ENCODE results near the gene CBLN3.
"Not testable (repeated sequence)": the region's sequence is repeated elsewhere in the genome, so short reads cannot be mapped to it uniquely, and the experiment has no call there.

The CBLN3 gene

GRCh38 chr14:24403294-24403998 is 26.0 kb downstream of the CBLN3 start:
- no peak for DNase-seq (ENCODE audit: low read depth in 2 of 2)

DNA sequence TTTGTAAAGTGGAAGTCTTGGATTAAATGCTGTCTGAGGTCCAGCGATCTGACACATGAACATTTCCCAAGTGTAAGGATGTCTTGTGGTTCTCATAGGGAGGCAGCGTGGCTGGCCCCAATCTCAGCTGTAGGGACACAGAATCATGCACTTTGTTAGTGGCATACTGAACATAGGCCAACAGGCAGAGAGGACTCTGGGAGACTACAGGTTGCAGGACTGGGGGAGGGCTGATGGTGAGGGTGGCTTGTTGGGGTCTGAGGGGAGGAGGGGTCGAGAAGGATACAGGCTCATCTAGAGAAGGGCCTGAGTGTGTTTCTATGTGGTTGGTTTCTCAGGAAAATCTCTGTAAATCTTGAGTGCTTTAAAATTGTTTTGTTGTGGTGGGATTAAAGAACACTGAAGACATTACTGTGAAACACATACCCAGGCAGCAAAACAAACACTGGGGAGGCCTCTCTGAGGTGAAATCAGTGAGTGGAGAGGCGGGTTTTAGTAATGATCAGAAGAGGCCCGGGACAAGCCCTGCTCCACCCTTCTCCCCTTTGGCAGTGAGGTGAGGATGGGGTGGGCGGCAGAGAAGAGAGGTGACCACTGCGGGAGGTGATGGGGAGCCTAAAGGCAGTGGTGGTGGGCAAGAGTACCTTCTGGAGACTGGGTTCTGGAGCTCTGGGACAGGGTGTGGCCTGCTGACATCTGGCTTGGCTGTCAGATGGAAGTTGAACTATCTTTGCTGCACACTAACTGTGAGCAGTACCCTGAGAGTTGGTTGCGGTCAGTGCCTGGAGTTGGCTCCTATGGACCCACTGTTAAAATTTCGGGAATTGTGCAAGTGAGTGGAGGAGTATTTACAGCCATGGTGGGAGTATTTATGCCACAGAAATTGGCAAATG is 27.4 kb downstream of the CBLN3 start:
- no peak for DNase-seq (ENCODE audit: low read depth in 2 of 2)

GRCh38 chr14:24399999-24400718 is 29.3 kb downstream of the CBLN3 start:
- no peak for DNase-seq (ENCODE audit: low read depth in 2 of 2)

GRCh38 chr14:24399447-24399822 is 30.0 kb downstream of the CBLN3 start:
- DNase-seq (ENCODE audit: low read depth in 2 of 2): no peak

- no peak for DNase-seq (ENCODE audit: low read depth in 2 of 2)
Observed at GRCh38 chr14:24398653-24399446, 30.6 kb downstream of the CBLN3 start, which contains the start of gene NYNRIN. TSS of gene NYNRIN (plus strand) at chr14:24399003. CDS start at chr14:24399247, 244 bp downstream.

DNA sequence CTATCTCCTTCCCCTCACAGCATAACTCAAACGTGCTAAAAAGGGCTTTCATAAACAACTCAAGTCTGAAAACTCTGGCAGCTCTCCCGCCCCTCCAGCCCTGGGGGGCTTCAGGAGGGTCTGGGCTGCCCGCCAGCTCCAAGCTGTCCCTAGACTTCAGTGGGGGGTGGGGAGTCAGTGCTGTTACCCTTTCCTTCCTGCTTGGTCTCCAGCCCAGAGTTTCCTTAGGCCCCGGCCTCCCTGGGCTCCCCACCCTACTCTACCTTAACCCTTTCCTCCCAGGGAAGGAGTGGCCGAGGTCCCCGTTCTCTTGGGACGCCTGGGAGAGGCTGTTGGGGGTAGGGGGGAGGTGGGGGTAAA is 31.2 kb downstream of the CBLN3 start:
- no peak for DNase-seq (ENCODE audit: low read depth in 2 of 2)

DNA sequence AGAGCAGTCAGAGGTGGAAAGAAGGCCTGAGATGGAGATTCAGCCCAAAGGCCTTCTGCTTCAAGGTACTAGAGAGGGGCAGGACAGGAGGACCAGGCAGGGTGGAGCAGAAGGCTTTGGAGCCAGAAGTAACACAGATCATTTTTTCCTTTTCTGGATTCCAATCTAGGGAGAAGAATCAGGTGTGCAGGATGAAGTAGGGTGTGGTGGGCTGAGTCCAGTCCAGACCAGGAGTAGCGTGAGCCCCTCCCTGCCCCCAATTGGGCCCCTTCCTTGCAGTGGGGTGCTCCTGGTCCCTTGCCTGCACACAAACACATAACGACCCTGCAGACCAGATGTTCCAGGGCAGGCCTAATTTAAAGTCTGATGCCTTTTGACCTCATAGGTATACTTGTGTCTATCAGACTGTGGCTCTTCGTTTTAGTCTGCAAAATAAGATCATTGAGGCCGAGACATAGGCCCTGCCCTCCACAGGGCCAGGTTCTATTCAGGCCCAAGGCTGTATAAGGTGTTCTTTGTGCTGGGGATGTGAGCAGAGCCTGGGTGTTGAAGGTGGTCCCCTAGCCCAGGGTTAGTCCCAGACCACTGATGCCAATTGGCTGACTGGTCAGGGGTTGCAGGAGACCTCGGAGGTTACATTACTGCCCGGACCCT is 31.7 kb downstream of the CBLN3 start:
- no peak for DNase-seq (ENCODE audit: low read depth in 2 of 2)

GRCh38 chr14:24395609-24396582 is 33.6 kb downstream of the CBLN3 start:
- DNase-seq (ENCODE audit: low read depth in 2 of 2): no peak

DNA sequence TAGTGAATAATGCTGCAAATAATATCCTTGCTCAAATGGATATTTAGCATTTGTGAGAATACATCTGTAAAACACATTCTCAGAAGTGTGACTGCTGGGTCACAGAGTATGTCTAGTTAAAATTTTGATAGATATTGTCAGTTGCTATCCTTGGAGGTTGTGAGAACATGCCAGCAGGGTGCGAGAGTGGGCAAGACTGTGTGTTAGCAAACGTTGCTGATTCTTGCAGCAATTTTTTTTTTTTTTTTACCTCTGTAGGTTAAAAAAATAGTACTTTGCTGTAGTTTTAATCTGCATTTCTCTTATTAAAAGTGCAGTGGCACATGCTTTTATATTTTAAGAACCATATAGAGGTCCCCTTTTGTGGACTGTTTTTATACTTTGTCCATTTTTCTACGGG is 35.2 kb downstream of the CBLN3 start:
- no peak for DNase-seq (ENCODE audit: low read depth in 2 of 2)

DNA sequence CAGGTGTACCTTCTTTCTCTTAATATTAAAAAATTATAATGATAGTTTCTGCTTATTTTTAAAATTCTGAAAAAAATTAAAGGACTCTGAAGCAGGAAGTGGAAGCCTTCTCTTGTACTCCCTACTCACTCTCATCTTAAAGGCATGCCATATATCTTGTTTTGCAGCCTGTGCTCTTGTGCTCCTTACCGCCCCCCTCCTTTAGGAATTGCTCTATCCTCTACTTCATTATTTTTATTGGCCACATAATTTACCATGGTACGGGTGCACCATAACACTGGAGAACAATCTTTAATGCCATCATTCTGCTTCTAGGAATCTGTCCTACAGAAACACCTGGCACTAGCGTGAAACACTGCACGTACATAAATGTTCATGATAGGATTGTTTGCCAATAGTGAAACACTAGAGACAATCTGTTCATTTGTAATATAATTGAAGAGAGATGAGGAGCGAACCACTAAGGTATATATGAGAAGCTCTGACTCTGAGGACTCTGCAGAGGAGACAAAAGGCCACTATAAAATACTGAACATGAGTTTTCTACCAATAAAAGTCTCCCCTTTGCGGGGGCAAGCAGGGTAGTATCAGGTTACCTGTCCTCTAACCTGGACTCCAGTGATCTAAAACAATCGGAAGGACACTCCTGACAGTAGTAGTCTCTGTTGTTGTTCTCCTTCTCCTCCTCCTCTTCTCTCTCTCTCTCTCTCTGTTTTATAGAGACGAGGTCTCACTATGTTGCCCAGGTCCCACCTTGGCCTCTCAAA is 37.0 kb downstream of the CBLN3 start:
- no peak for DNase-seq (ENCODE audit: low read depth in 2 of 2)

GRCh38 chr14:24390701-24391468 is 38.6 kb downstream of the CBLN3 start:
- no peak for DNase-seq (ENCODE audit: low read depth in 2 of 2)

DNA sequence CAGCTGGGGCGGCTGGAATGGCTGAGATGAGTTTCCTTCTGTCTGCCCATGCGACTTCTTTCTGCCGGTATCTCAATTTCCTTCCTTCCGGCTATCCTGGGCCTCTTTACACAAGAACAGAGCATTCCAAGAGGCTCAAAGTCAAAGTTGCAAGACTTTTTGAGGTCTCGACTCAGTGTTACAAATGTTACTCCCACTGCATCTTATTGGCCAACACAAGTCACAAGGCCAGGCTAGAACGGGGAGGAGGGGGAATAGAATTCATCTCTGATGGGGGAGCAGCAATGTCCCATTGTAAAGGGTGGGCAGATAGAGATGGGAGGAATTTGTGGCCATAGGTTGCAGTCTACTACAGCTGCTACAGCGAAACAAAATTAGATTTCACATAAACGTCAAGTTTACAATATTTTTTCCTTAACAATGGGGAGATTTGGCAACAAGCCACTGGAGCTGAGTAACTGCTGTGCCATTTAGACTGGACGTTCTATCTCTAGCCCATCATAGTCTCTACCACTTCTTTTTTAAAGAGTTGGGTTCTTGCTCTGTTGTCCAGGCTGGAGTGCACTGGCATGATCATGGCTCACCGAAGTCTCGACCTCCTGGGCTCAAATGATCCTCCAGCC is 40.1 kb downstream of the CBLN3 start:
- no peak for DNase-seq (ENCODE audit: low read depth in 2 of 2)

DNA sequence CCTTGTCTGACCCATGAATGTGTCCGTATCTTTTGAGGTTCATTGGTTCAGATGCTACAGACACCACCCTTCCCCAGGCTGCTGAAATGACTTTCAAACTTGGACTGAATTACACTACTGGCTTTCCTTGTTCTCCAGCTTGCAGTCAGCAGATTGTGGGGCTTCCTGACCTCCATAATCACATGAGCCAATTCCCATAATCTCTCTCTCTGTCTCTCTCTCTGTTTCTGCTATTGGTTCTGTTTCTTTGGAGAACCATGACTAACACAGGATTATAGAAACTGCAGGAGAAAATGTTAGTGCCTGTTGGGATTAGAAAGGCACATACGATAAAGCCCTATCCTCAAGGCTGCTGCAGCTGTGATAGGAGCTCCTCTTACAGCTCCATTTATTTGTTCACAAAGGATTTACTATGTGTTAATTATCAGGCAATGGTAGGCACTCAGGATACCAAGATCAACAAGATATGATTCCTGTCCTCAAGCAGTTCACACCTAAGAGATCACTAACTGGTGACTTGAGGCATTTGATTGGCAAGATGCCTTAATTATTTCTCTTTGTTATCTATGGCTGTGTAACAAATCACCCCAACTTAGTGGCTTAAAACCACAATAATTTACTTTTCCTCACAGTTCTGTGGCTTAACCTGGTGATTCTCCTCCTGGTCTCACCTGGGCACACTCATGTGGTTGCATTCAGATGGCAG is 40.8 kb downstream of the CBLN3 start:
- DNase-seq (ENCODE audit: low read depth in 2 of 2): no peak

GRCh38 chr14:24387579-24387978 is 41.9 kb downstream of the CBLN3 start:
- DNase-seq (ENCODE audit: low read depth in 2 of 2): not testable (repeated sequence)

DNA sequence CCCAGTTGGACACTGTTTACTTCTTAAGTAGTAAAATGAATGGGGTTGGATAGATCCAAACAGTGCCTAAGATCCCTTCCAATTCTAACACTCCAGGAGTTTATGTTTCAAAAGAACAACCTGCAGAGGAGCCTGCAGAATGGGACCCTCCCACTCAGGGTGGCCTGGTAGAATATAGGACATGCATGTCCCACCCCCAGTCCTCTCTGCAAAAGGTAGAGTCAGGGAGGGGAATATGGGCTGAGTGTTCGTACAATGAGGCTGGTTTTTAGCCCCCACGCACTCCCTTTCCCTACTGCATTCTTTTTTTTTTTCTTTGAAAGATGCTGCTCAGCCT is 42.5 kb downstream of the CBLN3 start:
- DNase-seq (ENCODE audit: low read depth in 2 of 2): no peak

GRCh38 chr14:24385524-24385923 is 43.9 kb downstream of the CBLN3 start:
- DNase-seq (ENCODE audit: low read depth in 2 of 2): no peak

DNA sequence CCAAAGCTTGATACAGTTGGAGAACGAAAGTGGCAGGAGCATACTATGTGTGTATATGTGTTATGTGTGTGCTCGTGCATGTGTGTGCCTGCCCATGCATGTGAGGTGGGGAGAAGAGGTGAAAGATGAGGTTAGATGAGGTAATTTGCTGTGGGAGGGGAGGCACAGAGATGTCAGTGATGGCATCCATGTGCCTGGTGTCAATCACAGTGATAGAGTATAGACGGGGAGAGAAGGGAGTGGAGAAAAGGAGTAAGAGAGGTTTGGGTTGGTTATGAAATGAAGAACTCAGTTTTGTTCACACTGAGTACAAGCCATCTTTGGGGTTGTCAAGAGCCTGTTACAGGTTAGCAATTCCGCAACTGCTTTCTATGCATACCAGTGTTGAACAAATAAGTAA is 45.3 kb downstream of the CBLN3 start:
- DNase-seq (ENCODE audit: low read depth in 2 of 2): no peak

GRCh38 chr14:24382064-24382371 is 47.5 kb downstream of the CBLN3 start:
- no peak for DNase-seq (ENCODE audit: low read depth in 2 of 2)

Data from fibroblast of skin of left biceps (primary cell).